Muscle of leg (tissue), 16 donors: ENCODE data around the gene MYOCOS. TPM values are rescaled to one million over a fixed set of nuclear protein-coding genes. Genes with fewer than 3 reads are reported as not detected.

Experiments
- DNase-seq: peaks from one replicate; pipeline ENCODE4 v3.0.0; 2013
- H3K27ac ChIP-seq: one replicate; pipeline ENCODE4 v1.5.1; 2013; ENCODE audit warnings: mild to moderate bottlenecking, low read length, control low read depth
- H3K27me3 ChIP-seq: one replicate; pipeline ENCODE4 v1.6.1; 2013; ENCODE audit warnings: low read length; ENCODE audit not compliant: control insufficient read depth, insufficient read depth
- H3K36me3 ChIP-seq: one replicate; pipeline ENCODE4 v1.6.1; 2013; ENCODE audit warnings: low read length; ENCODE audit not compliant: control insufficient read depth, insufficient read depth
- H3K4me1 ChIP-seq: one replicate; pipeline ENCODE4 v1.6.1; 2013; ENCODE audit warnings: low read length; ENCODE audit not compliant: control insufficient read depth, insufficient read depth
- H3K4me3 ChIP-seq: one replicate; pipeline ENCODE4 v1.5.1; 2013; ENCODE audit warnings: low read length, control low read depth
- H3K9me3 ChIP-seq: replicated peaks from 2 replicates; pipeline ENCODE4 v1.6.1; 2013; ENCODE audit warnings: low read depth, low read length; ENCODE audit not compliant: control insufficient read depth
- WGBS: methylation state at CpG from one replicate; pipeline ENCODE4 v1.1.5; 2013; ENCODE audit warnings: missing lambda C conversion rate; ENCODE audit not compliant: insufficient coverage; 5-methylcytosine and 5-hydroxymethylcytosine counted together
- long read RNA-seq, 11 donors: transcript quantifications; one replicate each; lab custom pipeline, GENCODE V29; 2026
- polyA plus RNA-seq, 8 donors: library from polyadenylated mRNA; unstranded; fragments of 120-200 nt; gene quantifications; one replicate each; pipeline versions ENCODE4 v1.2.1 to v1.2.3, GENCODE V29; 2013; ENCODE audit warnings: inconsistent platforms in 1 of 8, low replicate concordance in 1 of 8; ENCODE audit not compliant: insufficient read length in 8 of 8, insufficient read depth in 1 of 8
- total RNA-seq: library from RNA; stranded (reverse); fragments of 120-200 nt; gene quantifications from one replicate; pipeline ENCODE4 v1.2.4, GENCODE V29; 2013

The MYOCOS gene, protein sequence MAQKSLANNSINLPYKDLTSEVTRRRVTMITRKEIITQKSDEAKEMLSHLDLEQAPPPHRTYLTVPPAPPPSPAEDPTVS
- total RNA-seq = not detected
- polyA plus RNA-seq = under 1 TPM in 2 of 8 donors, not detected in 6; 0.14 to 0.16 TPM
- long read RNA-seq, donor 1 = 0 reads
- long read RNA-seq, donor 2 = 0 reads
- long read RNA-seq, donor 3 = 0 reads
- long read RNA-seq, donor 4 = 0 reads
- long read RNA-seq, donor 5 = 0 reads
- long read RNA-seq, donor 6 = 0 reads
- long read RNA-seq, donor 7 = 0 reads
- long read RNA-seq, donor 8 = 0 reads
- long read RNA-seq, donor 9 = 0 reads
- long read RNA-seq, donor 10 = 0 reads
- long read RNA-seq, donor 11 = 0 reads

DNA sequence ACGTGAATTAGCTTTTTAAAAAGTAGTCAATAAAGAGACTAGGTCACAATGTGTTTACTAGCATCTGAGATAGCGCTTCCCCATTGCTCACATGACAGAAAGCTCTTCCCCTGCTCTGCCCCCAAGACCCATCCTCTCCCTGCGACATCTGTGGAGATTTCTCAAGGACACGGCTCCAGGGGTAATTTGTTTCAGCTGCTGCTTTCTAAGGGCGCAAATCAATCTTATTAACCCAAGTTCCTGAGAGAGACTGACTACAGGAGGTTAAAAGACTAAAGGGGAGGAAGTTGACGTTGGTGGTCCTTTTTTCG, at the start of gene MYOCOS:
Gene MYOCOS (plus strand): TSS at position 92 of the 311 bp plus-strand sequence. CDS start 1,641 bp downstream, outside the sequence.
- WGBS = 41% methylated on average over 3 of the region's 7 CpGs
- H3K36me3 ChIP-seq = no peaks in the 10 kb centered on the region
- no peaks in the 10 kb centered on the region for H3K4me1 ChIP-seq
- H3K27ac ChIP-seq = no peak within 1 kb of the TSS
- no peaks in the 10 kb centered on the region for H3K9me3 ChIP-seq
- DNase-seq = no peak
- no peaks in the 10 kb centered on the region for H3K27me3 ChIP-seq
- H3K4me3 ChIP-seq = no peak within 1 kb of the TSS

DNA sequence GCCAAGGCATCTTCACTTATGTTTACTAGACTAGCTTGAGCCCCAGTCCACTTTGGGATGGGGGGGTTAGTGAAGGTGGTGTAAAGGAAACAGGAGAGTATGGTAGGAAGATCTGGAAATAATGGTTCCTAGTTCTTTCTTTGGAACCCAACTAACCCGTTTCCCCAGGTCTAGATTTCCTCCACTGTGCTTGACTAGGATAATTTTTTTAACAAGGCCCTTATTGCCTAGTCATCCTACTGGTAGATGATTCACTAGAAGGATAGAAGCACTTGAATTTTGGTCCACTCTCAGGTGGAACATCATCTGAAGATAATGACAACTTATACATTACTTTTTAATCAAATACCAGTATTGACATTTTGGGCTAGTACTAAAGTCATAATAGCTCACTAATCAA, 45.9 kb upstream of the MYOCOS start:
- Histone ChIP-seq H3K4me3 (no peak overlapping the region), H3K9me3 (no peaks in the 10 kb centered on the region), H3K27me3 (no peaks in the 10 kb centered on the region), H3K4me1 (no peaks in the 10 kb centered on the region), H3K27ac (no peak overlapping the region), H3K36me3 (peaks cover 36% of the 10 kb centered on the region)
- no CpG with 5 or more reads among the region's 1 CpG for WGBS
- DNase-seq = no peak

DNA sequence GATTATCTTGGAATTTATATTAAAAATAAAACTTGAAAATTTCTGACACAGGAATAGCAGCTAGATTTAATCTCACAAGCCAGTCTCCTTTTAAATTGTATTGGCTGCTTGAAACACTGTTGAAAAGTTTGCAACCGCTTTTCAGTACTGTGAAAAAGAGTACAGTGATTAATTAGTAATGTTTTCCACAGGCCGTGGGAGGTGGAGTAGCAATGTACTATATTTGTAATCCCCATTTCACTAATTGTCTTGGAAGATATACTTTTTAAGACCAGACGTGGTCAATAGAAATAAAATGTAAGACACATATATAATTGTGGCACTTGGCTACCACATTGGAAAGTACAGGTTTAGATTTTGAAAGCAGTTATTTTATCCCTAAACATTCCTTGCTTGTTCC, 40.8 kb upstream of the MYOCOS start:
- Histone ChIP-seq H3K36me3 (peaks cover 48% of the 10 kb centered on the region), H3K4me1 (no peaks in the 10 kb centered on the region)
- no peak for DNase-seq

DNA sequence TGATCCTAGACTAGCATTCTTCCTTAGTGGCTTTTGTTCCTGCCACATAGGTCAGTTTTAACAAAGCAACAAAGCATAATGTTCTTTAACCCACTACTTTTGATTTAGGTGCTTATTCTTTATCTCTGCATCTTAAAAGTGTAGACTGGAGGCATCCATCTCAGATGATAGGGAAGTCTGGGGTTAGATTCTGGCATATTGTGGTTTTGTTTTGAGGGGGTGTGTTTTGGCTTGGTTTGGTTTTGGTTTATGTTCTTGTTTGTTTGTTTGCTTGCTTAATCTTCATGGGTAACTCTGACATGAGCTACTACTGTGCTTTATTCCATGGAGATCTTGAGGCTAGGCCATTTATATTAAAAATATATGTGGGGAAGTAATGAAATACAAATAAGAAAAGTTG, 40.3 kb upstream of the MYOCOS start:
- Histone ChIP-seq H3K9me3 (no peaks in the 10 kb centered on the region), H3K36me3 (peaks cover 46% of the 10 kb centered on the region), H3K4me3 (no peak overlapping the region), H3K27ac (no peak overlapping the region), H3K27me3 (no peaks in the 10 kb centered on the region), H3K4me1 (no peaks in the 10 kb centered on the region)
- DNase-seq = no peak

More for the DNA sequence above, 40.8 kb upstream of the MYOCOS start:
- no peak overlapping the region for H3K27ac ChIP-seq
- H3K9me3 ChIP-seq = no peaks in the 10 kb centered on the region
- H3K4me3 ChIP-seq = no peak overlapping the region
- H3K27me3 ChIP-seq = no peaks in the 10 kb centered on the region
- no CpG with 5 or more reads among the region's 3 CpGs for WGBS

DNA sequence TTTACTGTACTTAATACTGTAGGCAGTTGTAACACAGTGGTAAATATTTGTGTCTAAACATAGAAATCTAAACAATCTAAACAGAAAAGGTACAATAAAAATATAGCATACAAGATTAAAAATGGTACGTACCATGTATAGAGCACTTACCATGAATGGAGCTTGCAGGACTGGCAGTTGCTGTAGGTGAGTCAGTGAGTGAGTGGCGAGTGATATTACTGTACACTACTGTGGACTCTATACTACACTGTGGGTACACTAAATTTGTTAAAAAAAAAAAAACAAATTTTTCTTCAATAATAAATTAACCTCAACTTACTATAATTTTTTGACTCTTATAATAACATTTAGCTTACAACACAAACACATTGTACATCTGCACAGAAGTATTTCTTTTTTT, 39.5 kb upstream of the MYOCOS start:
- no peak for DNase-seq
- WGBS = no CpG with 5 or more reads among the region's 2 CpGs
- H3K36me3 ChIP-seq = peaks cover 45% of the 10 kb centered on the region
- H3K27me3 ChIP-seq = no peaks in the 10 kb centered on the region
- no peaks in the 10 kb centered on the region for H3K9me3 ChIP-seq
- no peak overlapping the region for H3K4me3 ChIP-seq
- no peak overlapping the region for H3K27ac ChIP-seq
- no peaks in the 10 kb centered on the region for H3K4me1 ChIP-seq

DNA sequence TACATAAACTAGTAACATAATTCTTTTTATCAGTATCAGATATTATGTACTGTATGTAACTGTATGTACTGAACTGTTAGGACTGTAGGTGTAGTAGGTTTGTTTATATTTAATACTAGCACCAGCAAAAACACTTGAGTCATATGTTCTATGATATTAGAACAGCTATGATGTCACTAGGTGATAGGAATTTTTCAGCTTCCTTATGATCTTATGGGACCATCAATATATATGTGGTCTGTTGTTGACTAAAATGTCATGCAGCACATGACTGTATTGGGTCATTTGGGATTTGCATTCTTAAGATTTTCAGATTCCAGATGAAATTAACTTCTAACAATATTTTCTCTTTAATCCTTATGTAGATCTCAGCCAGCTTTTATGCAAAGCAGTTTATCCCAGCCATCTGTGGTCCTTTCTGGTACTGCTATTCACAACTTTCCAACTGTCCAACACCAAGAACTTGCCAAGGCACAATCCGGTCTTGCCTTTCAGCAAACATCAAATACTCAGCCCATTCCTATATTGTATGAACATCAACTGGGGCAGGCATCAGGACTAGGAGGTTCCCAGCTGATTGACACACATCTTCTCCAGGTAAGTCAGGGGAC, 38.3 kb upstream of the MYOCOS start:
- H3K27me3 ChIP-seq = no peaks in the 10 kb centered on the region
- no CpG with 5 or more reads among the region's 1 CpG for WGBS
- H3K36me3 ChIP-seq = peaks cover 41% of the 10 kb centered on the region
- no peak overlapping the region for H3K27ac ChIP-seq
- no peaks in the 10 kb centered on the region for H3K9me3 ChIP-seq
- no peaks in the 10 kb centered on the region for H3K4me1 ChIP-seq
- no peak overlapping the region for H3K4me3 ChIP-seq
- no peak for DNase-seq

DNA sequence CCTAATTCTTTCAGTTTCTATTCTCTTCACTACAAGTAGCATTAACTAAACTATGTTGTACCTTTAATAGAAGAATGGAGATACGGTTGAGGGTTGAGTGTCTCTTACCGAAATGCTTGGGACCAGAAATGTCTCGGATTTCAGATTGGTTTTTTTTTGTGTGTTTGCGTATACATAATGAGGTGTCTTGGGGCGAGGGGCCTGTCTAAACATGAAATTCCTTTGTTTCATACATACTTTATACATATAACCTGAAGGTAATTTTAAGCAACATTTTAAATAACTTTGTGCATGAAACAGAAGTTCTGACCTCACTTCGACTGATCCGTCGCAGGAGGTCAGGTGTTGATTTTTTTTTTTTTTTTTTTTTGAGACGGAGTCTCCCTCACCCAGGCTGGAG, 36.3 kb upstream of the MYOCOS start:
- DNase-seq = no peak
- H3K4me1 ChIP-seq = no peaks in the 10 kb centered on the region
- no peak overlapping the region for H3K27ac ChIP-seq
- WGBS = no CpG with 5 or more reads among the region's 9 CpGs
- no peaks in the 10 kb centered on the region for H3K27me3 ChIP-seq
- H3K36me3 ChIP-seq = peaks cover 49% of the 10 kb centered on the region
- no peaks in the 10 kb centered on the region for H3K9me3 ChIP-seq
- no peak overlapping the region for H3K4me3 ChIP-seq

DNA sequence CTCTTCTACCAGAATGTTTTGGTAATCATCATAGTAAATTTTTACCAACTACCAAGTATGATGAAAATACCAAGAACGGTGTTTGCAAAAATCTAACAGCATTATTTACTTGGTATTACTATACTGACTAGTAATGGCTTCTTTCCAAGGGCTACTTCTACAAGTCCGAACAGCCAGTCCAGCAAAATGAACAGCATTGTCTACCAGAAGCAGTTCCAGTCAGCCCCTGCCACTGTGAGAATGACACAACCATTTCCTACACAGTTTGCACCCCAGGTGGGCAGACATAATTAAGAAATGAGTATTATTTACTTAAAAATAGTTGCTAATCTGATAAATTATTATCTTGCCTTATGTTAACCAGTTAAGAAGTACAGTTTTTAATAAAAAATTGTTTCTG, 33.8 kb upstream of the MYOCOS start:
- H3K4me1 ChIP-seq = no peaks in the 10 kb centered on the region
- no peaks in the 10 kb centered on the region for H3K27me3 ChIP-seq
- peaks cover 56% of the 10 kb centered on the region for H3K36me3 ChIP-seq

DNA sequence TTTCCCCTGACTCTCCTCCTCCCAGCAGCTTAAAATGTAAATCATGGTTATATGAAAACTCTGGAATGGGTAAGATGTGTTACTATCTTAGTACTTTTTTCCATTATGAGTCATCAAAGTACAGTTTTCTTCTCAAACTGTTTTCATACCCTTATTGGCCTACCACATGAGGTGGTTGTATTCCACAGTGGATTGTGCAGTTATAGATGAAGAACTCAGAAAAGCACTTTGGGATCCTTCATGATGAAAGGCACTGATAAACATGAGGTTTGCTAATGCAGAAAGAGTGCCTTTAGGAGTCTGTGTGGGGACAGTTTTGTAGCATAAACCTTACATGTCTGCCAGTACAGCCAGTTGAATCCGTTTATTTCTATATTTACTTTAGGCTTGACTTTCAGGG, 32.0 kb upstream of the MYOCOS start:
- no peak overlapping the region for H3K27ac ChIP-seq
- H3K36me3 ChIP-seq = peaks cover 49% of the 10 kb centered on the region
- no peak for DNase-seq
- no peaks in the 10 kb centered on the region for H3K4me1 ChIP-seq
- no peaks in the 10 kb centered on the region for H3K27me3 ChIP-seq
- H3K9me3 ChIP-seq = no peaks in the 10 kb centered on the region
- H3K4me3 ChIP-seq = no peak overlapping the region
- WGBS = no CpG with 5 or more reads among the region's 1 CpG

More for the DNA sequence above, 33.8 kb upstream of the MYOCOS start:
- no CpG with 5 or more reads among the region's 2 CpGs for WGBS
- Histone ChIP-seq H3K27ac (no peak overlapping the region), H3K4me3 (no peak overlapping the region), H3K9me3 (no peaks in the 10 kb centered on the region)
- DNase-seq = no peak

DNA sequence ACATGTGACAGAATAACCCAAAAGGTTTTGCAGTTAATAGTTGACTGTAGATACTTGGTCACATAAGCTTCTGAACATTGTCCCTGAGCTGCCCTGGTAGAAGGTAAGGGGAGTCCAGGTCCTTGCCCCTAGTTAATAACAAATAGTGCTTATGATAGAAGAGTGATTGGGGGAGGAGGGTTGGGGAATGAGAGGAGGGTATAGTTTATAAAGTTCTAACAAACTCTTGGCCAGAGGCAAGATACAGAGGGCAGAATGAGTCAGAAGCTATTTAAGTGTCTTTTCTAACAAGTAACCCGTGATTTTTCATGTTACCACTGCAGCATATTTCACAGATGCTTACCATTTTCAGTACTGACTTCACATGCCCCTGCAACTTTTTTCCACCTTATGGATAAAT, 26.7 kb upstream of the MYOCOS start:
- H3K36me3 ChIP-seq = peaks cover 27% of the 10 kb centered on the region
- no peaks in the 10 kb centered on the region for H3K27me3 ChIP-seq
- no peak overlapping the region for H3K27ac ChIP-seq
- no peak for DNase-seq
- H3K9me3 ChIP-seq = no peaks in the 10 kb centered on the region
- WGBS = no CpG with 5 or more reads among the region's 1 CpG
- H3K4me1 ChIP-seq = no peaks in the 10 kb centered on the region
- no peak overlapping the region for H3K4me3 ChIP-seq
